HG02981 (cell line): ENCODE data around the gene PRR23B.

ENCODE experiments used
- ATAC-seq: cut with Tn5 transposase; IDR thresholded peaks from one replicate; pipeline ENCODE4 v1.9.1; 2021; ENCODE audit warnings: mild to moderate bottlenecking, moderate library complexity; ENCODE audit not compliant: unreplicated experiment

The PRR23B gene

GRCh38 chr3:138975351-138975750 is 45.4 kb downstream of the PRR23B start:
- no peak for ATAC-seq

DNA sequence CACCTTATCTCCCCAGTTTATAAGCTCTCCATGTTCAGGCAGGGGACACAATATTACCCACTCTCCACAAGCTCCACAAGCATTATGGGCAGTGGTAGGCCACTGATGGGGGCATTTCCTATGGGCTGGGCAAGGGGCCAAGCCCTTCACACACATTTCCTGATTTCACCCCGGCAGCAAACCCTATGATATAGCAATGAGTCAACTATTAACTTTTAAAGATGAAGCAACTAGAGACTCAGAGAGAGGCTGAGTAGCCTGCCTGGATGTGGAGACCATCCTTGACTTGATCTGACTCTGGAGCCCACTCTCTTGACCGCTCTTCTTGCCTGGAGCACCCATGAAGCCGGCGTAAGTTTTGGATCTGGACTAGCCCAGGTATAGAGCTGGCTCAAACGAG is 46.3 kb downstream of the PRR23B start:
- ATAC-seq = no peak

DNA sequence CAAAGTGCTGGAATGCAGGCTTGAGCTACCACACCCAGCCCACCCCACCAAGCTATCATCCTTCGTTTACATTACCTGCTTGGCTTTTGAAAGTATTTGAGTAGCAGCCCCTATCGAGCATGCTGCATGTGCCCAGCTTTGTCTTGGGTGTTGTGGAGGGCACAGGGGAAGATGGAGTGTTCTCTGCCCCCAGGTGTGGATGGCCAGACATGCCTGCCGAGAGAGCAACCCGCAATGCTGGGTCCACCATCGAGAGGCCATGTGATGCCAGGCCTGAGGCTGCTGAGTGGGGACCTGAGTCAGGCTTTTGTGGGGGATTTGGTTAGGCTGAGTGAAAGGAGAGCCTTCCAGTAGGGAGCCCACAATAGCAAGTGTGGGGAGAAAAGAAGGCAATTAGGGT is 47.8 kb downstream of the PRR23B start:
- ATAC-seq = no peak

DNA sequence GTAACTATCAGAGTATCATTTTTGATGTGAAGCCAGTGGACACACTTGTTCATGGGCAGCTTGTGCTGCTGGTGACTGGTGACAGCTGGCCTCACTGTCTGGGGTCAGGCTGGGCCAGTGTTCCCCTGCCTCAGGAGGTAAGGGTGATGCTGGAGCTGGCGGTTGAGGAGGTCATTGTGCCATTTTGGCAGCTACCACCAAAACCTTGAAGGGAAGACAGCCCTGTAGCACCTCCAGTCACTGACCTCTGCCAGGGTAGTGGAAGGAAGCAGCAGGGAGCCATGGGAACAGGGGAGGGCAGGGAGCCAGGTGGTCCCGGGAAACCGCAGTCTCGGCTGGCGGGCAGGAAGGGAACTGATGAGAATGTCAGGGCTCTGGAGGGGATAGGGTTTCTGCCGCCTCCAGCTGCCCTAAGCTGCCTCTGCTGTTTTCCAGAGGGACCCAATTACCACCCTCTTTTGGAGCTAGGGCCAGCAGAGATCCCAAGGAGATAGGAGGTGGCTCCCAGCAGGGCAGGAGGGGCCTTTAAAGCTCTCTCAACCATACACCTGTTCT is 48.9 kb downstream of the PRR23B start:
- no peak for ATAC-seq
